SK-N-DZ (cell line): ENCODE results near the gene CHCT1.
"Not testable (repeated sequence)": the region's sequence is repeated elsewhere in the genome, so short reads cannot be mapped to it uniquely, and the experiment has no call there.

Experiments
- DNase-seq: peaks from one replicate; pipeline ENCODE4 v3.0.0-alpha.2; 2015; ENCODE audit warnings: low spot score

CHCT1 gene

DNA sequence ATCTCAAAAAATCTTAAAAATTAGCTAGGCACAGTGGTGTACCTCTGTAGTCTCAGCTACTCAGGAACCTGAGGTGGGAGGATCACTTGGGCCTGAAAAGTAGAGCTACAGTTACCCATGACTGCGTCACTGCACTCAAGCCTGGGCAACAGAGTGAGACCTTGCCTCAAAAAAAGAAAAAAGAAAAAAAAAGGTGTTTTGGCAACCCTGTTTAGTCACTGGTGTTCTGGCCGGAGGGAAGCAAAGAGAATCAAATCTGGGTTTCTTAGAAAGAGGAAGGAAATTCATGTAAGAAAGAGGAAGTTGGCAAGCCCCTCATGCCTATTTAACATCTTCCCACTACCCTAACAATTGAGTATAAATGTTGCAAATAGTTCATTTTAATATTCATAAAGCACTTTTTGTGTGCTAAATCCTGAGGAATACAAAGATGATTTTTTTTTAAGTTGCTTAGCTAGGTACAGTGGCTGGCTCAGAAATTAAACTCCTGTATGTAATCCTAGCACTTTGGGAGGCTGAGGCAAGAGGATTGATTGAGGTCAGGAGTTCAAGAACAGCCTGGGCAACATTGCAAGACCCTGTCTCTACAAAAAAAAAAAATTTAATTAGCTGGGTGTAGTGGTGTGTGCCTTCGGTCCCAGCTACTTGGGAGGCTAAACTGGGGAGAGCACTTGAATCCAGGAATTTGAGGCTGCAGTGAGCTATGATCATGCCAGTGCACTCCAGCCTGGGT lies 23.9 kb upstream of the CHCT1 start:
- DNase-seq, result no peak

DNA sequence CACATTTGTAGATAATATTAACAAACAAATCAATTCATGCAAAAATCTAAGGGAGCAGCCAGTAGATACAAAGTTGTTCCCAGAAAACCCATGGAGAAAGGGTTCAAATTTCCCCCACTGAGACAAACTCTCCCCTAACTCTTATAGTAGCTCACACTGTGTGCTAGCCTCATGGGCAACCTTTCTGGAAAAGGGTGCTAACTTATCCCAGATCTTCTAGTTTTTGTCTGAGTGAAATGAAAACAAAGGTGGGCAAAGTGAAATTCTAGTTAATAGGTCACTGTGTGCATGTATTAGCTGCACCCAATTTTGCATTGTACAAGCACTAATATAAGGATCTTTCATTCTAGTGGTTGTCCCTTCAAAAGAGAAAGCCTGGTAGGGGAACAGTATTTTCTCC lies 20.5 kb upstream of the CHCT1 start:
- no peak for DNase-seq

DNA sequence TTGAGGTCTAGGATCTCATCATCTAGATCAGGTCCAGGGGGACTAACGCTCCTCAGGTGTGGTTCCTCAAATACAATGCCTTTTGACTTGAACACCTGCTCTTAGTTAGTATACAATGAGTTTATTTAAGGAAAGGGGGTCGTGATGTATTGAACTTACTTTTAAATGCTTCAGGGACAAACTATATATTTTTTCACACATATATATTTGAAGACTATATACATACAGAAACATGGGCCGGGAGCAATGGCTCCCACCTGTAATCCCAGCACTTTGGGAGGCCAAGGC lies 18.8 kb upstream of the CHCT1 start:
- no peak for DNase-seq

DNA sequence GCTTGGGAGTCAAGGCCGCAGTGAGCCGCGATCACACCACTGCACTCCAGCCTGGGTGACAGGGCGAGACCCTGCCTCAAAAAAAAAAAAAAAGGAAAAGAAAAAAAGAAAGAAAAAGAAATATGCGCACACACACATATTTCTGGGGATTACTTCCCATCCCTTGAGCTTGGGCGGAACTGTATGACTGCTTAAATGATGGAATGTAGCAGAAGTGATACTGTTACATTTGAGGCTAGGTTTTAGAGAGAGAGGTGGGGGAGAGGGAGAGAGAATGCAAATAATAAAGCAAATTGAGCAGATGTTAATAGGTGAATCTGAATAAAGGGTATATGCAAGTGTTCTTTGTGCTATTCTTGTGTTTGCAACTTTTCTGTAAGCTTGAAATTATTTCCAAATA lies 18.3 kb upstream of the CHCT1 start:
- DNase-seq, result no peak

DNA sequence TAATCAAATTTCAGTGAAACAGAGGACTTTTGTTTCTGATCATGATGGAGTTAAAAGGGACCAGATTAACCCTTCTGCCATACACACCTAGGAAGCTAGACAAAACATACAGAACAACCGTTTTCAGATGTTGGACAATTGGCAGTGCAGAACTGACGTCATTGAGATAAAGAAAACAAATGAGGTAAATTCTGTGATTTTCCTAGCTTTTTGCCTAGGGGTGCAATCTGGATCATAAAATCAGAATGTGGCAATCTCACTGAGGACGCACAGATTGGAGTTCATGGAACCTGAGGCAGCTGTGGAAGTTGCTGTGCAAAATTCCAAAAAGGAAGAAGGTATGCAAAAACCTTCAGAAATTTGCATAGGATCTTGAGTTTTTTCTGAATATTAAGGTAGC lies 15.4 kb upstream of the CHCT1 start:
- no peak for DNase-seq

DNA sequence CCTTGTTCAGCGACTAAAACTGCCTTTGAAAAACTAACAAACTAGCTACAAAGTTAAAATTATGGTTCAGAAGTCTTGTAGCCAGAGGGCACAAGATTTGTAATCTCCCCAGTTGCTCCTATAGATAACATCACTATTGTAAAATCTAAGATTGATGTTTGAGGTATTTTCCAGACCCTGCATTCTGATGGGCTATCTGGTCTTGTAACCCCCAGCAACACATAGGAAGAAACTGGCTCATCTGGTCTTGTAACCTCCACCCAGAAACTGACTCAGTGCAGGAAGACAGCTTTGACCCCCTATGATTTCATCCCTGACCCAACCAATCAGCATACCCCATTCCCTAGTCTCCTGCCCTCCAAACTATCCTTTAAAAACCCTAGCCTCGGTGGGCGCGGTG lies 12.3 kb upstream of the CHCT1 start:
- no peak for DNase-seq

DNA sequence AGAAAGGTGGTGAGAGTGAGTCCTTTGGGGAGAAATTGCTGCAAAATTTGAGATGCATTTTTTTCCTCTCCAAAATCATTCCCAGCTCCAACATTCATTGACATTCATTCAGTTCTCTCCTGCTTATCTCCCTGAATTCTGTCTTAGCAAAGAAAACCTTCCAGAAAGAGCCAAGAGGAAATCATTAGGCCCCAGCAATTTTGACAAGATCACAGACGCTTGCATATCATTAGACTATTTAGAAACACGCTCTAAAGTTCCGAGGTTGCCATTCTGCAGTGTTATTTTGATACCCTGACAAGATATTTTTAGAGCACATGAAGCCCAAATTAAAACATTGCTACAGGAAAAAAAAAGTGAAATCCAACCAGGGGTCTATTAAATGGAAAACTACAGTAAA lies 9.6 kb upstream of the CHCT1 start:
- DNase-seq, result no peak

DNA sequence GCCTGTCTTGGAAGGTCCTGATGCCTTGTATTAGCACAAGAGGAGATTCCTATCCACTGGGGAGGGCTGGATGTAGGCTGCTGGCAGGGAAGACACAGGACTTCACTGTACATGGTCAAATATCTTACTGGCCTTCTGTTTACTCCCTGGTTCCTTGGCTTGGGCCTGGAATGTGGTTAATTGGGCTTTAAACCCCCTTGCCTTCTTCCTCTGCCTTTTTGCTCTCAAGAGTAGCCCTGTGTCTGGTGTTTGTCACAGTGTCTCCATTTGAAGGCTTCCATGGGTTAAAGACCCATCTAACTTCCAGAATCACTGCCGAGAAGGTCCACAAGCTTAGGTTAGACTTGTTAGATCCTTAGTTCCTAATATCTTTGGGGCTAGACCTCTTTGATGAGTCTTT lies 7.1 kb upstream of the CHCT1 start:
- no peak for DNase-seq

DNA sequence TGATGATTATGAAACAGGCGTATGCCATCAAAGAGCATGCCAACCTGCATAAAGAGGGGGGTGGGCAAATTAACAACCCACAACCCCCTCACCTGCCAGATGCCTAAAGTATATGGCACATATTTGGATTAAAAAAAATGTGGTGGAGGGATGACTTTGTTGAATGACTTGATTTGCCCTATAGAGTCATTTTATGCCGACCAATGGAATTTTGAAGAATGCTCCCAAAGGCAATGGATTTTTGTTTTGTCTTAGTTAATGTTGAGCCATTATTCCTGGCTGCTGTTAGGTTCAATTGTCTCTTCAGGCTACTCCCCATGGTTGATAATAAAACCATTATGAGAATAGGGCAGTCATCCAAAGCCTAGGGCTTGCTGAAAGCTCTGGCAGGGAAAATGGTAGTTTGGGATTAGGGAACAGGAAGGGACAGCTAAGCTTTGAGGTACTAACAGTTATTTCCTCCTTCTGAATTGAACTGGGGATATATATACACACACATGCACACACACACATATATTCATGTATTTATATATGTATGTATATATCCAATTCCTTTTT lies 5.8 kb upstream of the CHCT1 start:
- DNase-seq, result no peak

DNA sequence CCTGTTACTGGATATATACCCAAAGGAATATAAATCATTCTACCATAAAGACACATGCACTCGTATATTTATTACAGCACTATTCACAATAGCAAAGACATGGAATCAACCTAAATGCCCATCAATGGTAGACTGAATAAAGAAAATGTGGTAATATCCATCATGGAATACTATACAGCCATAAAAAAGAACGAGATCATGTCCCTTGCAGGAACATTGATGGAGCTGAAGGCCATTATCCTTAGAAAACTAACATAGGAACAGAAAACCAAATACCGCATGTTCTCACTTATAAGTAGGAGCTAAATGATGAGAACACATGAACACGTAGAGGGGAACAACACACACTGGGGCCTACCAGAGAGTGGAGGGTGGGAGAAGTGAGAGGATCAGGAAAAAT lies 3.3 kb upstream of the CHCT1 start:
- DNase-seq, result not testable (repeated sequence)

DNA sequence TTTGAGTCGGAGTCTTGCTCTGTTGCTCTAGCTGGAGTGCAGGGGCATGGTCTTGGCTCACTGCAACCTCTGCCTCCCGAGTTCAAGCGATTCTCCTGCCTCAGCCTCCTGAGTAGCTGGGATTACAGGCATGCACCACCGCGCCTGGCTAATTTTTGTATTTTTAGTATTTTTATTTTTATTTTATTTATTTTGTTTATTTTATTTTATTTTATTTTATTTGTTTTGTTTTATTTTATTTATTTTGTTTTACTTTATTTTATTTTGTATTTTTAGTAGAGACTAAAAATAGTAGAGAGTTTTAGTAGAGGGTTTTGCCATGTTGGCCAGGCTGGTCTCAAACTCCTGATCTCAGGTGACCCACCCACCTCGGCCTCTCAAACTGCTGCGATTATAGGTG lies 2.4 kb upstream of the CHCT1 start:
- DNase-seq, result not testable (repeated sequence)

DNA sequence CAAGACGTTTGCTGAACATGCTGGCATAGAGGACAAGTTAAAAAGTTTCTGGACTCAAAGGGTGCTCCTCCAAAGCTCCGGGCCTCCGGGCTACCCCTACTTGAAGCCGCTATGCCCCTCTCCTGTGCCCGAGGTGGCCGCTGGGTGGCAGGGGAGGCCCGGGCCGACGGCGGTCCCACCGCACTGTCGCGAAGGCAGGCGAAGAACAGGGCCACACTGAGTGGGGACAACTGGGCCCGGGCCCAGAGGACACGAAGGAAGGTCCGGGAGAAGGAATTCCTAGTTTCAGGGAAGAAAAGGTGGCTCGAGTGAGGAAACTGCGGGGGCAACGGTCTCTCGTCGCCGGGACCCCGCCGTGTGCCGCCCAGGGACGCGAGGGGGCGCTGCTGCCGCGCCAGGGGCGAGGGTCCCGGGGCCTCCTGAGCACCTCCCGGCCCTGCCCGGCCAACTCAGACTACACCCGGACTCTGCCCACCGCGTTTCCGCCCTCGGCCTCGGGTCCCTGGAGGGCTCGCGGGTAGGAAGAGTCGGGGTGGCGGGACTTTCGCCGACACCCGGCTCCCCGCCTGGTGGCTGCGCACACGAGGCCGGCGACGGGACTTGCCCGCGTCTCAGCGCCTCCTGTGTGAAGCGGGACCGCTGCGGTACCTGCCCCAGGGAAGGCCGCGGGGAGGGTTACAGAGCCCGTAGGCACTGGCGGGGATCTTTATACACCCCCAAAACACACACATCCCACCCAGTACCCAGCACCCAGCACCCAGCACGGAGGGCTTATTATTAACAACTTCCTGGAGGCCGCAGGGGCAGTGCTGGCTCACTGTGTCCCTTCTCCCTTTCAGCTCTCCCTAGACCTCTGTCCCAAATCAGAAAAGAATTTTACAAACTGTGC lies 772 bp upstream of the CHCT1 start:
- DNase-seq, result peak; percentile 35

DNA sequence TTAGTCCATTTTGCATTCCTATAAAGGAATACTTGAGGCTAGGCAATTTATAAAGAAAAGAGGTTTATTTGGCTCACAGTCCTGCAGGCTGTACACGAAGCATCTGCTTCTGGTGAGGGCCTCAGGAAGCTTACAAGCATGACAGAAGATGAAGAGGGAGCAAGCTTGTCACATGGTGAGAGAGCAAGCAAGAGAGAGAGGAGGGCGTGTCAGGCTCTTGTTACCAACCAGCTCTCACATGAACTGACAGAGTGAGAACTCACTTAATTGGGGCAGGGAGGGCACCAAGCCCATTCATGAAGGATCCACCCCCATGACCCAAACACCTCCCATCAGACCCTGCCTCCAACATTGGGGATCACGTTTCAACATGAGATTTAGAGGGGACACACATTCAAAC lies 1.6 kb downstream of the CHCT1 start:
- no peak for DNase-seq

DNA sequence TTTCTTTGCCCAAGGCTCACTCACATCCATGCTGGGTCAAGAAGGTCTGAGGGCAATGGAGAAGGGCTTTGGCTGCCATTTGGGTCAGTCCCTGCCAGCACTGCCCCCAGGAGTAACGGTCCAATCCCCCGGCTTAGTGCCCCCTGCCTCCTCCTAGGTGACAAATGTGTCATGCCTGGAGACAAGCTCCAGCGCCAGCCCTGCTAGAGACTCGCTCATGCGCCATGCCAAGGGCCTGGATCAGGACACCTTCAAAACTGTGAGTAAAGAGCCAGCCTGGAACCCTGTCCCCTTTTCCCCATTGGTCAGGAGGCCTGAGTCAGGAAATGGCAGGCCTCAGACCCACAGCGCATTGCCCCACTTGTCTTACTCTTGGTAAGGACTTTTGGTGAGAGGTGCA lies 3.3 kb downstream of the CHCT1 start:
- no peak for DNase-seq

DNA sequence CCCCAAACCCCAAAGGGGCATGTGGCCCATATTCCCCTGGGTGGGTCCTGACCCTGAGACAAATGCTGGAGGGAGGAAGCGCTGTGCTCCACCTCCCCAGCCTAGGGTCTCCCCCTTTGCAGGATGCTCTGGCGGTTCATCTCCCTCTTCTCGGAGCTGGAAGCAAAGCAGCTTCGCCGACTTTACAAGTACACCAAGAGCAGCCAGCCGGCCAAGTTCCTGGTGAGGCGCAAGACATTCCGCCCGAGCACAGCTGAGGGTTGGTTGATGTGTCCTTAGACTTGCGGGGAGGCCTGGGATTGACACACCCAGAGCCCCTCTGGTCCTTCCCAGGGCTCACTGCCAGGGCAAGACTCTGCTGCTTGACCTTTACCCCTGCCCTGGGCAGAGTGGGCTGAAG lies 4.3 kb downstream of the CHCT1 start:
- DNase-seq, result no peak

DNA sequence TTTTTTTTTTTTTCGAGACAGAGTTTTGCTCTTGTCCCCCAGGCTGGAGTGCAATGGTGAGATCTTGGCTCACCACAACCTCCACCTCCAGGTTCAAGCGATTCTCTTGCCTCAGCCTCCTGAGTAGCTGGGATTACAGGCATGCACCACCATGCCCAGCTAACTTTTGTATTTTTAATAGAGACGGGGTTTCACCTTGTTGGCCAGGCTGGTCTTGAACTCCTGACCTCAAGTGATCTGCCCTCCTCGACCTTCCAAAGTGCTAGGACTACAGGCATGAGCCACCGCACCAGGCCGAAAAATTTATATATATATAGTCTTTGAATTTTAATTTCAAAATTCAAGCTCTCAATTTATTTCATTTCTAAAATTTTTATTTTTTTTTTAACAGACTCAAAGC lies 6.2 kb downstream of the CHCT1 start:
- not testable (repeated sequence) for DNase-seq

DNA sequence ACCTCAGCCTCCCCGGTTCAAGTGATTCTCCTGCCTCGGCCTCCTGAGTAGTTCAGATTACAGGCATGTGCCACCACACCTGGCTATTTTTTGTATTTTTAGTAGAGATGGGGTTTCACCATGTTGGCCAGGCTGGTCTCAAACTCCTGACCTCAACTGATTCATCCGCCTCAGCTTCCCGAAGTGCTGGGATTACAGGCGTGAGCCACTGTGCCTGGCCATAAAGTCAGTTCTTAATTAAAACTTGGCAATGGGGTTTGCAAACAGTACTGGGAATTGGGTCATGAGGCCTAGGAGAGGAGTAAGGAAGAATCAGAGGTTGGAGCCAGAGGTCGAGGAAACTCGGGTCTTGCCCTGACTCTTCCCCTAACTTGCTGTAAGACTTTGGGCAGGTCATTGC lies 8.3 kb downstream of the CHCT1 start:
- DNase-seq, result not testable (repeated sequence)

DNA sequence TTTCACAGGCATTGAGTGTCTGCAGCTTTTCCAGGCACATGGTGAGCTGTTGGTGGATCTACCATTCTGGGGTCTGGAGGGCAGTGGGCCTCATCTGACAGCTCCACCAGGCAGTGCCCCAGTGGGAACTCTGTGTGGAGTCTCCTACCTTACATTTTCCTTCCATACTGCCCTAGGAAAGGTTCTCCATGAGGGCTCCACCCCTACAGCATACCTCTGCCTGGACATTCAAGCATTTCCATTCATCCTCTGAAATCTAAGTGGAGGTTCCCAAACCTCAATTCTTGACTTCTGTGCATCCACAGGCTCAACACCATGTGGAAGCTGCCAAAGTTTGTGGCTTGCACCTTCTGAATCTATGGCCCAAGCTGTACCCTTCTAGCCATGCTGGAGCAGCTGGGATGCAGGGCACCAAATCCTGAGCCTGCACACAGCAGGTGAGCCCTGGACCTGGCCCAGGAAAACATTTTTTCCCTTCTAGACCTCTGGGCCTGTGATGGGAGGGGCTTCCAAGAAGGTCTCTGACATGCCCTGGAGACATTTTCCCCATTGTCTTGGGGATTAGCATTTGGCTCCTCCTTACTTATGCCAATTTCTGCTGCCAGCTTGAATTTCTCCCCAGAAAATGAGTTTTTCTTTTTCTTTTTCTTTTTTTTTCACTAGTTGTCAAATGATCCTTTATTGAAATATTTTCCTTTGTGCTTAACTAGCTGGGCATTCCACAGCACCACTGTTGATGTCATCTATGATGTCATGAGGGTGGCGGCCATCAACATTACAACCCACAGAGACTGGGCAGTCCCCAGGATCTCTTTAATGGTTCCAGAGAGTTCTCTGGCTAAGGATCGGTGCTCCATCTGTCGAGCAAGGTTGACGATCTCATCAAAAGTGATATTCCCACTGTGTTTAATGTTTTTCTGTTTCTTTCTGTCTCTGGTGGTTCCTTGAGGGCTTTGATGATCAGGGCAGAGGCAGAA lies 11.0 kb downstream of the CHCT1 start:
- DNase-seq, result not testable (repeated sequence)

DNA sequence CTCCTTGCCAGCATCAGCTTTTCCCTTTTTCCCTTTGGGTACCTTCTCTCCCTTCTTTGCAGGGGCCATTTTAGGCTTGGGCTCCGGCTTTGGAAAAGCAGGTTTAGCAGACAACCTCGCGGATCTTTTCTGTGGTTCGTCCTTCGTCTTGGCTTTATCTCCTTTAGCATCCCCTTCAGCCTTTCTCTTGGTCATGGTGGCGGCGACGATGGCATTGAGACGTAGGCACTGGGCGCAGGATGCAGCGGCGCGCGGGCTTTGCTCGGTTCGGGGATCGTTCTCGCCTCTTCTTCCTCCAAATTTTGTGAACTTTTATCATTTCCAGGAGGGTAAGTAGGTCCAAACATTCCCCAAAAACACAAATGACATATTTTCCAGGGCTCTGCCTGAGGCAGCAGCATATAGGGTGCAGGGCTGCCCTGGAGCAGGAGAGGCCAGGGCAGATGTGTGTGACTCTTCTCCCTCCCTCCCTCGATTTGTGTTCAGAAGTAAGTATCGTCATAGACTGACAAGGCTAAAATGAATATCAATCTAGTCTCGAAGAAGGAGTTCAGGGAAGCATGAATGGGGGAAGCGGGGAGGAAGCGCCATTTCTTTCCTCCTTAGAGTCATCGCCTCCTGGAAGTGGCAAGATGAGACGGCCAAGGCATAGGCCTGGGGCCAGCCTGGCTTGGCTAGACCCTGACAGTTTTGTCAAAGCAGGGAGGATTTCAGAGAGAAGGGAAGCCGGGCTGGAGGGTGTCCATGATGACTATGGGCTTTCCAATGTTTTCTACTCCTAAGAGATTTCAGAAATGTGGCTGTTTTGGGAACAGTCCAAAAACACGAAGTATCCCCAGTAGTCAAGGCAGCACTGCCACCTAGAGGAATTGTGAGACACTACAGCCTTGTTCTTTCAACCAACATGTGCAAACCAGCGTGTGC lies 13.2 kb downstream of the CHCT1 start:
- peak; percentile 80 for DNase-seq

DNA sequence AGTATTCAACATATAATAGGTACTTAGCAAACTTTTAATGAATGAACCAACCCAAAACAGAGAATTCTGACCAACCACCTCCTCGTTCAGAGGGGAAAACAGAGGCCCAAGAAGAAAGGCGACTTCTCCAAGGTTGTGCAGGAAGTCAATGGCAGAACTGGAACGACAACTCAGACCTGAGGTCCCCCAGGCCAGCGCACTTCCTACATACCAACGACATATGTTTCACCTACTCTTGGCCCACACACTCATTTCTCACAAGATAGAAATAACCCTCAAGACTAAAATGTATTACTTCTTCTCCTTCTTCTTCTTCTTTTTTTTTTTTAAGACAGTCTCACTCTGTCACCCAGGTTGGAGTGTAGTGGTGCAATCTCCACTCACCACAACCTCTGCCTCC lies 14.4 kb downstream of the CHCT1 start:
- DNase-seq, result no peak

DNA sequence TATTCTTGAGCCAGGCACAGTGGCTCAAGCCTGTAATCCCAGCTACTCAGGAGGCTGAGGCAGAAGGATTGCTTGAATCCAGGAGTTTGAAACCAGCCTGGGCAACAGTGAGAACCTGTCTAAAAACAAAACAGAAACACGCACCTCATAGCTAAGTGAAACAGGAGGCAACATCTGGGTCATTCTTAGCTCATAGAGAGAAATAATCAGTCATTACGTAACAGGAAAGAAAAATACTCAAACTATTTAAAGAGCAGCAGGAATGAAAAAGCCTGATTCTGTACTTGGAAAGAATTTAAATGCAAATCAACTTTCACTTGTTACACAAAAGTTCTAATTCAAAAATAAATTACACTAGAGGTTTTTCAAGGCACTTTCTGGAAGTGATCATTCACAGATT lies 17.2 kb downstream of the CHCT1 start:
- DNase-seq, result no peak
